ENCODE results near the gene C11orf65.

The C11orf65 gene

GRCh38 chr11:108467091-108467823 is at the start of gene C11orf65:
C11orf65 (minus strand) TSS chr11:108467529; CDS start chr11:108461559, 5,970 bp downstream.
- peak within 1 kb of the TSS; percentile 97 for H3K27ac ChIP-seq
- TF ChIP-seq ZFX (IDR thresholded peaks at IDR 0.05; ENCODE audit: borderline replicate concordance) (no peak), CTCF (IDR thresholded peaks at IDR 0.05) (no peak)

GRCh38 chr11:108516125-108516524 is 48.8 kb upstream of the C11orf65 start:
- no peak overlapping the region for H3K27ac ChIP-seq
- TF ChIP-seq CTCF (IDR thresholded peaks at IDR 0.05) (no peak), ZFX (IDR thresholded peaks at IDR 0.05; ENCODE audit: borderline replicate concordance) (no peak)

- no peak for TF ChIP-seq CTCF (IDR thresholded peaks at IDR 0.05)
- H3K27ac ChIP-seq = no peak overlapping the region
These were observed 45.4 kb upstream of the C11orf65 start for GRCh38 chr11:108512708-108513107.

GRCh38 chr11:108511851-108512474 is 44.6 kb upstream of the C11orf65 start:
- no peak overlapping the region for H3K27ac ChIP-seq
- TF ChIP-seq ZFX (IDR thresholded peaks at IDR 0.05; ENCODE audit: borderline replicate concordance) = no peak
- TF ChIP-seq CTCF (IDR thresholded peaks at IDR 0.05) = no peak

- no peak for TF ChIP-seq ZFX (IDR thresholded peaks at IDR 0.05; ENCODE audit: borderline replicate concordance)
- no peak for TF ChIP-seq CTCF (IDR thresholded peaks at IDR 0.05)
- H3K27ac ChIP-seq = no peak overlapping the region
These were observed 41.6 kb upstream of the C11orf65 start for GRCh38 chr11:108508653-108509593.

GRCh38 chr11:108501396-108501795 is 34.1 kb upstream of the C11orf65 start:
- no peak overlapping the region for H3K27ac ChIP-seq
- TF ChIP-seq CTCF (IDR thresholded peaks at IDR 0.05) (no peak), ZFX (IDR thresholded peaks at IDR 0.05; ENCODE audit: borderline replicate concordance) (no peak)

Measured in 22Rv1 (cell line).